Measurements from ENCODE around the gene UBTF. TPM values are rescaled to one million over a fixed set of nuclear protein-coding genes. Genes with fewer than 3 reads are reported as not detected.

UBTF gene
- total and polyA plus RNA-seq, 9 of the 15 experiments (the other 6 are each of a cell fraction or from before 2014, with no cell fraction given): 1.2 to 113 (median 83.6) TPM

DNA sequence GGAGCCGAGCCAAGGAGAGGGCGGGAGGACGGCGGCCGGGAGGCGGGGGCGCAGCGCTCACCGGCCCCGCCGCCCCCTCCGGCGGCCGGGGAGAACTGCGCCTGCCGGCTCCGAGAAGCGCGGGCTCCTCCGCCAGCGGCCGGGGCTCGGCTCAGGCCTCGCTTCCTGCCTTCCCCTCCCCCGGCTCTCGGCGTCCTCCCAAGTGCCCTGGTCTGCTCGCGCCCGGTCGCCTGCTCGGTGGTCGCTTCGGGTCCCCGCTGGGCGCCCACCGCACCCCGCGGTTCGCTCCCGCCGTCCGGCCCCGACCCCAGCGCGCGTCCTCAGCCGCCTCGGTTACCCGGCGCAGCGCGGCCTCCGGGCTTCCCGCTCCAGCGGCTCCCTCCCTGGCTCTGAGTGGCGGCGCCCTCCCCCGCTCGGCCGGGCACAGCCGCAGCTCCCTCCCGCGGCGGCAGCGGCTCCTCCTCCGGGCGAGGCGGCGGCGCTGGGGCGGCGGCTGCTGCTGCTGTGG is 313 bp downstream of the UBTF start:
- peak in 3 of 4 experiments; percentile 74 to 79 (median 76) for DNase-seq (ENCODE audit: extremely low read depth in 1 of 4, low spot score in 3 of 4)
- in situ Hi-C loops (cut with MboI): no loop called here
- POLR2A ChIA-PET: interaction anchor here (0.6 to 2.8 kb wide), 10 partner anchors 8 to 411 kb away, joined by 3 to 16 read pairs (median 3); partner anchors contain the start of gene SLC25A39
- TF ChIP-seq SMARCB1 (IDR thresholded peaks at IDR 0.05; ENCODE audit: insufficient read length, low read depth) (no peak), ZNF561 (CRISPR knock-in tag; conservative IDR thresholded peaks at IDR 0.05) (no peak), GATA2 (CRISPR knock-in tag; IDR thresholded peaks at IDR 0.05) (no peak), TCFL5 (CRISPR knock-in tag; conservative IDR thresholded peaks at IDR 0.05) (no peak), HNRNPL (IDR thresholded peaks at IDR 0.05; ENCODE audit: low read depth, low read length) (peak; percentile 50; the same call in 1 of the 2 replicates), FOXM1 (IDR thresholded peaks at IDR 0.05; ENCODE audit: low read depth) (no peak), FOXM1 (CRISPR knock-in tag; IDR thresholded peaks at IDR 0.05; ENCODE audit: low read depth) (peak; percentile 64; the same call in 1 of the 2 replicates), RNF219 (CRISPR knock-in tag; IDR thresholded peaks at IDR 0.05) (no peak), MCM3 (IDR thresholded peaks at IDR 0.05) (no peak), POLR2A (conservative IDR thresholded peaks at IDR 0.05) (peak; percentile 64), BRCA1 (IDR thresholded peaks at IDR 0.05) (no peak), BRCA1 (CRISPR knock-in tag; IDR thresholded peaks at IDR 0.05) (peak; percentile 83; the same call in 1 of the 2 replicates), CTBP1 (IDR thresholded peaks at IDR 0.05; ENCODE audit: borderline replicate concordance) (peak; percentile 89), KLF13 (tag; IDR thresholded peaks at IDR 0.05; ENCODE audit: borderline replicate concordance, low read depth) (no peak), NFIC (IDR thresholded peaks at IDR 0.05) (0 out of 2 replicates have a peak, but pooled peaks have one; percentile 9)
- TF ChIP-seq, protein P1, sequence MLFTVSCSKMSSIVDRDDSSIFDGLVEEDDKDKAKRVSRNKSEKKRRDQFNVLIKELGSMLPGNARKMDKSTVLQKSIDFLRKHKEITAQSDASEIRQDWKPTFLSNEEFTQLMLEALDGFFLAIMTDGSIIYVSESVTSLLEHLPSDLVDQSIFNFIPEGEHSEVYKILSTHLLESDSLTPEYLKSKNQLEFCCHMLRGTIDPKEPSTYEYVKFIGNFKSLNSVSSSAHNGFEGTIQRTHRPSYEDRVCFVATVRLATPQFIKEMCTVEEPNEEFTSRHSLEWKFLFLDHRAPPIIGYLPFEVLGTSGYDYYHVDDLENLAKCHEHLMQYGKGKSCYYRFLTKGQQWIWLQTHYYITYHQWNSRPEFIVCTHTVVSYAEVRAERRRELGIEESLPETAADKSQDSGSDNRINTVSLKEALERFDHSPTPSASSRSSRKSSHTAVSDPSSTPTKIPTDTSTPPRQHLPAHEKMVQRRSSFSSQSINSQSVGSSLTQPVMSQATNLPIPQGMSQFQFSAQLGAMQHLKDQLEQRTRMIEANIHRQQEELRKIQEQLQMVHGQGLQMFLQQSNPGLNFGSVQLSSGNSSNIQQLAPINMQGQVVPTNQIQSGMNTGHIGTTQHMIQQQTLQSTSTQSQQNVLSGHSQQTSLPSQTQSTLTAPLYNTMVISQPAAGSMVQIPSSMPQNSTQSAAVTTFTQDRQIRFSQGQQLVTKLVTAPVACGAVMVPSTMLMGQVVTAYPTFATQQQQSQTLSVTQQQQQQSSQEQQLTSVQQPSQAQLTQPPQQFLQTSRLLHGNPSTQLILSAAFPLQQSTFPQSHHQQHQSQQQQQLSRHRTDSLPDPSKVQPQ (CRISPR knock-in tag; IDR thresholded peaks at IDR 0.05; ENCODE audit: borderline replicate concordance): no peak
- TF ChIP-seq, protein P2, sequence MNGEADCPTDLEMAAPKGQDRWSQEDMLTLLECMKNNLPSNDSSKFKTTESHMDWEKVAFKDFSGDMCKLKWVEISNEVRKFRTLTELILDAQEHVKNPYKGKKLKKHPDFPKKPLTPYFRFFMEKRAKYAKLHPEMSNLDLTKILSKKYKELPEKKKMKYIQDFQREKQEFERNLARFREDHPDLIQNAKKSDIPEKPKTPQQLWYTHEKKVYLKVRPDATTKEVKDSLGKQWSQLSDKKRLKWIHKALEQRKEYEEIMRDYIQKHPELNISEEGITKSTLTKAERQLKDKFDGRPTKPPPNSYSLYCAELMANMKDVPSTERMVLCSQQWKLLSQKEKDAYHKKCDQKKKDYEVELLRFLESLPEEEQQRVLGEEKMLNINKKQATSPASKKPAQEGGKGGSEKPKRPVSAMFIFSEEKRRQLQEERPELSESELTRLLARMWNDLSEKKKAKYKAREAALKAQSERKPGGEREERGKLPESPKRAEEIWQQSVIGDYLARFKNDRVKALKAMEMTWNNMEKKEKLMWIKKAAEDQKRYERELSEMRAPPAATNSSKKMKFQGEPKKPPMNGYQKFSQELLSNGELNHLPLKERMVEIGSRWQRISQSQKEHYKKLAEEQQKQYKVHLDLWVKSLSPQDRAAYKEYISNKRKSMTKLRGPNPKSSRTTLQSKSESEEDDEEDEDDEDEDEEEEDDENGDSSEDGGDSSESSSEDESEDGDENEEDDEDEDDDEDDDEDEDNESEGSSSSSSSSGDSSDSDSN (IDR thresholded peaks at IDR 0.05; ENCODE audit: borderline replicate concordance in 1 of 2, low read depth in 2 of 2, low read length in 2 of 2): peak; percentile 38 to 95; a peak in 3 of 4 replicates

More for the DNA sequence above, 313 bp downstream of the UBTF start:
- 1% methylated on average over 39 of the region's 73 CpGs for WGBS (ENCODE audit: insufficient coverage, low coverage, missing lambda C conversion rate)
- peak; percentile 53 for ATAC-seq
- no peaks in the 10 kb centered on the region for H3K9me3 ChIP-seq (replicated peaks; ENCODE audit: control insufficient read depth, insufficient read depth, low read depth, low read length)
- H3K36me3 ChIP-seq (ENCODE audit: control insufficient read depth, insufficient read depth, low read length): peaks cover 38% of the 10 kb centered on the region
- H4K20me1 ChIP-seq (replicated peaks; ENCODE audit: control insufficient read depth, insufficient read depth, low read length): no peaks in the 10 kb centered on the region
- peak overlapping the region; percentile 88 to 95; a peak in 3 of 4 replicates for H3K9ac ChIP-seq (ENCODE audit: insufficient read depth in 1 of 2, low read depth in 2 of 2, low read length in 2 of 2)
- no peaks in the 10 kb centered on the region for H3K27me3 ChIP-seq (ENCODE audit: control insufficient read depth in 2 of 2, insufficient read depth in 2 of 2, low read length in 2 of 2)
- H3K27ac ChIP-seq (ENCODE audit: extremely low read depth, low read depth, low read length): peak overlapping the region; percentile 98
- no peak for FAIRE-seq
- no peak overlapping the region; the same call in 1 of the 2 replicates for H2AFZ ChIP-seq (ENCODE audit: low read depth, low read length)
- H3K4me3 ChIP-seq: peak overlapping the region; percentile 83
- H3K9me1 ChIP-seq (ENCODE audit: control insufficient read depth, insufficient read depth, low read length): no peaks in the 10 kb centered on the region
- peaks cover 47% of the 10 kb centered on the region for H3K79me2 ChIP-seq (ENCODE audit: control insufficient read depth, insufficient read depth, low read length)
- H3K4me1 ChIP-seq (replicated peaks in 1 of 2; ENCODE audit: control insufficient read depth in 2 of 2, insufficient read depth in 2 of 2, low read length in 2 of 2): peaks cover 16 to 32% of the 10 kb centered on the region in 2 experiments
- intact Hi-C loops (cut with micrococcal nuclease): no loop called here
- no TSS peak for BruUV-seq (replicated peaks)
- H3K4me2 ChIP-seq (ENCODE audit: insufficient read depth, low read length): peak overlapping the region; percentile 80; the same call in 1 of the 2 replicates
- CTCF ChIA-PET (ENCODE audit: low intra/inter-chr PET ratio): interaction anchor here (0.6 to 1.2 kb wide), 2 partner anchors 9 to 41 kb away, joined by 3 to 4 read pairs; no protein-coding TSS in a partner anchor

All from K562 (cell line).